ENCODE data around the gene GDNF.
A peak's percentile ranks its signal among the peaks of the same experiment; 100 is the strongest.
"Not testable (repeated sequence)": the region's sequence is repeated elsewhere in the genome, so short reads cannot be mapped to it uniquely, and the experiment has no call there.

Gene GDNF

DNA sequence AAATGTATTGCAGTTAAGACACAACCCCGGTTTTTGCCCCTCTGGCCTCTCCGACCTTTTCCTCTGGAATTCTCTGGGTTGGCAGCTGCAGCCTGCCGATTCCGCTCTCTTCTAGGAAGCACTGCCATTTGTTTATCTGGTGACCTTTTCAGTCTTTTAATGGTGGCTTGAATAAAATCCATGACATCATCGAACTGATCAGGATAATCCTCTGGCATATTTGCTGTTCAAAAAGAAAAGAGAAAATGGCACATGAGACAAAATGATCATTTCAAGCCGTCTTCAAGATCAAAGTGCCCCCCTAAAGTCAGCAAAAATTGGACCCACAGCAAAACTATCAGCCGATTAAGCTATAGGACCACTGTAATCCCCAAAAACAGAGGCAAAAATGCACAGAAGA lies 23.9 kb downstream of the GDNF start:
- no peak for DNase-seq

DNA sequence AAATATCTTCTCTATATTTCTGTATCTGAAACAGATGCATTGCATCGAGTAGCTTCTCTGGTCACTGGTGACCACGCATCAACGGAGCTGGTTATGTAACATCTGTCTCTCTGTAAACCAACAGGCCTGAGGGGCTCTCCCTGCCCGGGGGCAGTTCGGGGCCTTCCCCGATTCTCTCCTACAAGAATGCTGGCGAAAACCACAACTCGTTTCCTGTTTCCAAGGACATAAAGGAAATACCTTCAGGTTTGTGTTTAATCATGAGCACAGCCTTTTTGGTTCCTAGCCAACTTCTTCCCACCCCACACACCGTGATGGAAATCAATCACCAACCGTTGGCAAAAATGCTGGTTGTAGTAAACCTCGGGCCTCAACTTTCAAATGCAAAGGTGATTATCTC lies 25.1 kb downstream of the GDNF start:
- DNase-seq, result no peak

DNA sequence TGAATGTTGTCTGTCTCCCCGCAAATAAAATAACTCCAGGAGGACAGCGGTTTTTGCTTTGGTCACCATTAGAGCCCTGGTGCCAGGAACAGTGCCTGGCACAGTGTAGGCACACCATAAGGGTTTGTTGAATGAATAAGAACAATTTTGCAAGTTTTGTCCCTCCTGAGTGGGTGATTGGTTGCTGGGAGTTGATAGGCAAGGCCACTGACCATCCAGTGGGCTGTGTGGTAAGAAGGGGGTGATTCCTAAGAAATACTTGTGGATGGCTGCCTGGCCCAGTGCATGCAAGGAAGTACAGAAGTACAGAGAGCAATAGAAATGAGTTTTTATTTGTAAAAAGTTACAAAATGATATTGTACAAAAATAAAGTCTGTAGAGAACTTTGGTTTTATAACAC lies 27.5 kb downstream of the GDNF start:
- no peak for DNase-seq

DNA sequence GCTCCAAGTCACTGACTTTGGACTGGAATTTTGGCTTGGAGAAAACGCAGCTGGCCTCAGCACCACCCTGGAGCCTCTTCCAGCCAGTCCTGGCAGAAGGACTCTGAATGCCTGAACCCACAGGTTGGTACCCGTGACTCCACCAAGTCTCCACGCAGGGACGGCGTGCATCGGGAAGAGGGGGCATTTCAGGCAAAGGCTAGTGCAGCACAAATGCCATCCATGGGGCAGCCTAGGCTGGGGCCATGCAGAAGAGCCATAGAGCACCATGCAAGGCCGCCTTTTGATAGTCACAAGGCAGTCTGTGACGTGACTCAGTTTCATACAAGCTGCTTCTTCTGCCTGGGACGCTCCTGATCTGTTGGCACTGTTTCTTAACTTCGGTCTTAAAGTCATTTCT lies 28.0 kb downstream of the GDNF start:
- no peak for DNase-seq

DNA sequence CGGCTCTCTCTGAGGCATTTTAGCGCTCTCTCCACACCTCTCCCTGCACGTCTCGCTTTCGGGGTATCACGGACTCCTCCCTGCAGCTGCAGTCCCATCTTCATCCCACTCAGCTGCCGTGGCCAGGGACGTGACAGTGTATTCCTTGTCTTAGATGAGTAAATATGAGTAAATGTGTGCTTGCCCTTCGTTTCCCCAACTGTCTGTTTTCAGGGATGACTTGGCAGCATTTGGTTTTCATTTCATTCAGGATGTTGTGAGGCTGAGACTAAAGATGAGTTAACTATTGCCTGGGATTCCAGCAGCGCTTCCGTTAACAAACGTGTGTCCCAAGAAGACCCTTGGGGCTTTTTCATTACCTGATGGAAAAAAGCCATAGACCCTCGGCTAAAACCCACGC lies 29.5 kb downstream of the GDNF start:
- DNase-seq, result no peak

DNA sequence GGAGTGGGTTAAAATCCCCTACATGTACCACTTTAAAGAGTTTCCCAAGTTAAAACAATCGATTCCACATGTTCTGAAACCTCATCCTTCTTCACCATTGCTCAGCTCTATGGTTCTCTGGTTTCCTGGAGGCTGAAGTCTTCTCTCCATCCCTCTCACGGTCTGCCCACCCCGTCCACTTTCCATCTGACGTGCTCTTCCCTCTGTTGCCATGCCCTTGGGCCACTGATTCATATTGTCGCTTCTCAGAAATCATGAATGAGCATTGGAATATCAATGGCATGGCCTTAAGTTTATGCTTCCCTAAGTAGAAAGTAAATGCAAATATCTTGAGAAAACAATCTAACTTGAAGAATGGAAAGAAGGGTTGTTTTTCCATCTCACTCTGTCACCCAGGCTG lies 30.9 kb downstream of the GDNF start:
- DNase-seq, result no peak

DNA sequence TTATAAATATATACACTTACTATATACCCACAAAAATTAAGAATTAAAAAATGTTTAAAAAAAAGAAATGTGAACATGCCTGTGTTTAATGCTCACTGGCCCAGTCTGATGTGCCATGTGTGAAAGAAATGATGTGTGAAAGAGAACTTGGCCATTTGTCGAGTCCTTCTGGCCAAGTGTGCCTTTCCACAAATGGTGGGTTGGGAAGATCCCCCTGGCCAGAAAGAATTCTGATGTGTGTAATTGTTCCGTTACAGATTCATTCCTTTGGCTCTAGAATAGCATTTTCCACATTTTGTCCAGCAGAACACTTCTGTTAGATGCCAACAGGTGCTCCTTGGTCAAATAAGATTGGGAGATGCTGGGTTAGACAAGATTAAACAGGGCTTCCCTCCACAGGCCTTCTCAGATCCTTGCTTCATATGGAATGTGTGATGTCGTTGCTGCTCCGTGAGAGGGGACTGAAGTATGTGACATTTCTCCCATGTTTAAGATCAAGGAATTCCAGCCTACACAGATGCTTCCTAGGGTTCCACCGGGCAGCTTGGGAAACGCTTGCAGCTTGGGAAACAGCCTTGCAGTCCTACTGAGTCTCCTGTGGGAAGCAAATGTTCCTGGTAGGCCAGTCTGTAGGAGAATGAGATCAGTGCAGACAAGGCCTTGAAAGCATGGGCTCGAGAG lies 32.1 kb downstream of the GDNF start:
- DNase-seq, result no peak

DNA sequence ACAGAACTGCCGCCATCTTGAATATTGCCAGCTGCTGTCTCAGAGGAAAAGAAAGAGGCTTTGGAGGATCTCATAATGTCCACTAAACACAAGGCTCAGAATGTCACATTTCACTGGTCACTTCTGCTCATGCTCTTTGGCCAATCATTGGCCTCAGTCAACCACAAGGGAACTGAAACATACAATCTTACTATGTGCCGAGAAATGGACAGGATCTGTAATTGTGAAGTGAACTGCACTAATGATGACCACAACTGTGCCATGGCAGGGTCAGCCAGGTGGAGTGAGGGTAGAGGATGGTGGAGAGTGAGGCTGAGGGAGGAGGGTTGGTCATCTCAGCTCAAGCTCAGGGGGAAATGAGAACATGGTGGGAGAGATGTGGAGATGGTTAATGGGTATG lies 32.8 kb downstream of the GDNF start:
- DNase-seq, result no peak

DNA sequence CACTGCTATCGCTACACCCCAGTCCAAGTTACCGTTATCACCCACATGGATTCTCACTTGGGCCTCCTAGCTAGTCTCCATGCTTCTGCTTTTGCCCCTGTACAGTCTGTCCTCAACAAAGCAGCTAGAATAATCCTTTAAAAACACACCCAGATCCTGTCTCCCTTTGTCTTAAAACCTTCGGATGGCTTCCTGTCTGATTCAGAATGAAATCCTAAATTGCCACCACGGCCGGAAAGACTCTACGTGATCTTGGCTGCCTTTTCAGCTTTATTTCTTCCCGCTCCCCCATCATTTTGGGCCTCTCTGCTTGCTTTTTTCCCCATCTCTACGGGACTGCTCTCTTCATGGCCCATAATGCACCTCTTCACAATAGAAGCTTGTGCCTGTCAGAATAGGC lies 33.4 kb downstream of the GDNF start:
- no peak for DNase-seq

DNA sequence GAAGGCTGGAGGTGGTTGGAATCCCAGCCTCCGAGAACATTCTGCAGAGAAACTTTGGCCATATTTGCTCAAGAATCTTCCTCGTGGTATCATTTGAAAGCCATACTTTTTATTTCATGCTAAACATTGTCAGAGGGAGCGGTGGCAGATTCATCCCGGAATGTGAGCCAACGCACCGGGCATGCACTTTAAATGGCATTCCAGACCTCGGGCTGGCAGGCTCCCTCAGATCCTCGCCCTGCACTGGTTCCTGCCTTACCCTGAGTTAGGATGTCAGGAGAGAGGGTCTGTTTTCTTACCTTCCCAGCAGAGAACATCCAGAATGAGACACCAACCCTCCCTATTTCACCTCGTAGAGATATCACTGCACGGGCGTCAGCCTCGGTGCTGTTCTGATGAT lies 33.8 kb downstream of the GDNF start:
- no peak for DNase-seq

DNA sequence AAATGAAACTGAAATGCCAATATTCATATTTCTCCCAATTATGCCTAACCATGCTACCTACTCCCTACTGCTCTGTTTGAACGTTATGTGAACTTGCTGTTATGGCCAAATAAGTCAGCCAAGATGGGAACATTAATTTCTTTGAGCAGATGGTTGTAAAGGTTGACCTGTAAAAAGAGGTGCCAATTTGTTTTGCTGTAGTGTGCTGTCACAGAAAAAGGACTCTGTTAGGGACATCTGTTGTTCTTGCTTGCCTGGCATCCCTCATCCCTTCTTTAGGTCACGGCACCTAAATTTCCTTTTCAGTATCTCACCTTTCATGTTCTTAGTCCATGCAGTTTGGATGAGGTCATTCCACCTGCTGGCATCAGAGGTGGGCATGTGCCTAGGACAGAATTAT lies 35.4 kb downstream of the GDNF start:
- no peak for DNase-seq

DNA sequence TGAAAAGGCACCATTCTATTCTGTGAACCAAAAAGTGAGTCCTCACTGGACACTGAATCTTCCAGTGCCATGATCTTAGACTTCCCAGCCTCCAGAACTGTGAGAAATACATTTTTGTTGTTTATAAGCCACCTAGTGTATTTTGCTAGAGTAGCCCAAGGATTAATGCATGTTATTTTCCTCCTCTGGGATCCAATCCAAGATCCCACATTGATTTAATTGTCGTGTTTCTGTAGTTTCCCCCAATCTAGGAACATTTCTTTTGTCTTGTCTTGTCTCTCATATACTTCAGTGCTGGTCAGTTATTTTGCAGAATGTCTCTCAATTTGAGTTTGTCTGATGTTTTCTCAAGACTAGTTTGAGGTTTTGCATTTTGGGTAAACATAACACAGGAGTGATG lies 36.4 kb downstream of the GDNF start:
- no peak for DNase-seq

DNA sequence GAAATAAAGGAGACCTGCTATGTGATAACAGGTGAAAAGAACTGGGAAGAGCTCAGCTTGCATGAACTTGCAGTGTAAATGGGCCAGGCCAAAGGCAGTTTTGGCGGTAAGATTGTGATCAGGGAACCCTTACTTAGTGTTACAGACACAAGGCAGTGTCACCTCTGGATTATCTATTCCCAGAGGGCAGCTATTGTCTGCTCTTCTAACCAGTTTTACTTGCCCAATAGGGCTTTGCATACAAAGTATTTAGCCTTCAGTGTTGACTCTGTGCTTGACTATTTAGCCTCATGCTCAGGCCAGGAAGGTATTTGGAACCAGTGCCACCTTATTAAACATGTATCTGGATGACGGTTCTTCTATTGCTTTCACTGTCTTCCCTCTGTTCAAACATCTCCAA lies 38.3 kb downstream of the GDNF start:
- no peak for DNase-seq

DNA sequence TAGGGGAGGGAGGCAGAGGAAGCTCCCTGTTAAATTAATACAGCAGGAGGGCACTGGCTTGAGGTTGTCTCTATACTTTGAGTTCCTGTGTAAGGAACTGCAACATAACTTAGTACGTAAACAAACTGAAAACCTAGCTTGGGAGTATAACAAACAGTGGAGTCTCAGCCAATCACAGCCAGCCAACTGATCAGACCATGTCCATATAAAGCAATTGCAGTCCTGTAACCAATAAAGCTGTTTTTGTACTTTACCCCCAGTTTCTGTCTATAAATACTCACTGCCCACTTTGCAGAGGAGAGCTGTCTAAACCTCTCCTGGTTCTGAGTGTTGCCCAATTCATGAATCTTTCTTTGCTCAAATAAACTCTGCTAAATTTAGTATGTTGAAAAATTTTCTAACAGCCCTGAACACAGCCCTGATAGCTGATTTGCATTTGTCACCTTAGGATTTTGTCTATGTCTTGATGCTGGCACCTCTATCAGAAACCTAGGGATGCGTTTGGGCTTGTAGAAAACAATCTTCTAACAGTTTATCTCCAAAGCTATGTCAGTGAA lies 39.9 kb downstream of the GDNF start:
- peak in 1 of 2 donors; percentile 1 for DNase-seq

DNA sequence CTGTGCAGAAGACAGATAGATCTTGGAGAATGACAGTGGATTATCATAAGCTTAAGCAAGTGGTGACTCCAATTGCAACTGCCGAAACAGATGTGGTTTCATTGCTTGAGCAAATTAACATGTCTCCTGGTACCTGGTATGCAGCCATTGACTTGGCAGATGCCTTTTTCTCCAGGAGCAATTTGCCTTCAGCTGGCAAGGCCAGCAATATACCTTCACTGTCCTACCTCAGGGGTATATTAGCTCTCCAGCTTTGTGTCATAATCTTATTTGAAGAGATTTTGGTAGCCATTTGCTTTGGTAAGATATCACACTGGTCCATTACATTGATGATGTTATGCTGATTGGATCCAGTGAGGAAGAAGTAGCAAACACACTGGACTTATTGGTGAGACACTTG lies 43.4 kb downstream of the GDNF start:
- not testable (repeated sequence) for DNase-seq

DNA sequence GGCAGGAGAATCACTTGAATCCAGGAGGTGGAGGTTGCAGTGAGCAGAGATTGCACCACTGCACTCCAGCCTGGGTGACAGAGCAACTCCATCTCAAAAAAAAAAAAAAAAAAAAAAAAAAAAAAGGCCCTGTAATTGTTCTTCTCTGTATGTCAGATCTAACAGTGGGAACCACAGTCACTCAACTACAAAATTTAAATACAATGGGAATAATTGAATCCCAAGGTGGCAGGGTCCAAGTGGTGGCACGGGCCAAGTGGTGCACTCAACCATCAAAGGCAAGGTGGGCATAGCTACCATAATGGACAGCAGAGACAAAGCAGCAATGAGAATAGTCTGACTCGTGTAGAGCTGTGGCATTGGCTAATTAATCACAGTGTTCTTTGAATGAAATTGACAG lies 44.5 kb downstream of the GDNF start:
- DNase-seq, result not testable (repeated sequence)

DNA sequence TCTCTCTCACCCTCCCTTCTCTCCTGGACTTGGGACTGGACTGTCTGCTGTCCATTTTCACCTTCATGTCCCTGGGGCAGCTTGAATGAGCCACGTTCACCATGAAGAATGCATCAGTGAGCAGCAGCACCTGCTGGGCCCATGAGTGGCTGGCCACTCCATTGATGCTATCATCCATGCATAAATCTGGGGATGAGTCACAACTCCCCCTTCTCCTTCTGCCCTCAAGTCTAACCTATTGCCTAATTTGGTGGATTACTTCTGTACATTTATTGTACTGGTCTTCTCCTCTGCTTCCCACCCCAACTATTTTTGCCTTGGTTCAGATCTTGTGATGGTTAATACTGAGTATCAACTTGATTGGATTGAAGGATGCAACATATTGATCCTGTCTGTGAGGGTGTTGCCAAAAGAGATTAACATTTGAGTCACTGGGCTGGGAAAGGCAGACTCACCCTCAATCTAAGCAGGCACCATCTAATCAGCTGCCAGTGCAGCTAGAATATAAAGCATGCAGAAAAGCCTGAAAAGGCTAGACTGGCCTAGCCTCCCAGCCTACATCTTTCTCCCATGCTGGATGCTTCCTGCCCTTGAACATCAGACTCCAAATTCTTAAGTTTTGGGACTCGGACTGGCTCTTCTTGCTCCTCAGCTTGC lies 46.7 kb downstream of the GDNF start:
- peak; percentile 7 to 39 for DNase-seq

DNA sequence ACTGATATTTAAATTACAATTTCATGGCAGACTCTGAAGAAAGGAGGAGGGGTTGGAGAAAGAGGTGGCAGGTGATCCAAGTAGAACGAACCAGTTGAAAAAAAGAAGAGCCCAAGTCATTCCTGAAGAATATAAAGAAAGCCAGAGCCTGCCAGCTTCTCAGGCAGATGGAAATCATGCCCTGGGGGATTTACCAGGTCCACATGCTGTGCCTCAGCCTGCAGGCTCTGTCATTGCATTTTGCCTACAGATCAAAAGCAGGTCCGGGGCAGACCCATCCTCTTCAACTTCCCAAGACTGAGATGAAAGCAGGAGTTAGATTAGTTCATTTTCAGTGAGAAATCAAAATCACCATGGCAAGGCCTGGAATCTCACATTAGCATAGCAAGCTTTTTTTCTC lies 48.5 kb downstream of the GDNF start:
- no peak for DNase-seq

DNA sequence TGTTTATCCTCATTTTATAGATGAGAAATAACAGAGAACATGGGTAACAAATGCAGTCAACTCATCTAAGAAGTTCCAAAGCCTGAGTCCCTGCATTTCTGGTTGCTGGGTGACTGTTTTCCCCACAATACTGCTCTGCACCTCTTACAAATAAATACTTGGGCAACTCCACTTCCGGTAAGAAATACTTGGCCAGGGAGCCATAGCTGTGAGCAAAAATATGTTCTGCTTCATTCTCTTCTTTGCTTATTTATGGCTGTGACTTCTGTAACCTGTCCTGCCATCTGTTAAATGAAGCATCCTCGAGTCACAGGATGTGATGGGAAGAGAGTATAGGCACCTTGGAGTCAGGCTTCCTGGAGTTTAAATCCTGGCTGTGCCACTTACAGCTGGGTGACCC lies 49.9 kb downstream of the GDNF start:
- DNase-seq, result no peak

DNA sequence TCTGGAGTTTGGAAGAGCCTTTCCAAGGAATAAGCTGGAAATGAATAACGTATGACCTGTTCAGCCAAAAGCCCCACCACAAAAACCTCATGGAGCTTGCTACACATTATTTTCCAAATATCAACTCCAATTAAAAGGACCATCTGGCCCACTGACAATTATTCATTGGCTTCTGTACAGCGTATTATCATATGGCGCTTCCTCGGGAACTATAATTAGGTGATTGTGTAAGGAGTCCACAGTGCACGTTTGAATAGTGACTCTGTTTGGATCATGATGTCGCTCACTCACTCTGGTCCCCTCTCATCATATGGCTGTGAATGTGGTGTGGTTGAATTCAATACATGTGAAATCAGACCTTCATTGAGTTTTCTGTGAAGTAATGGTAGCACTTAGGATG lies 52.1 kb downstream of the GDNF start:
- DNase-seq, result no peak

DNA sequence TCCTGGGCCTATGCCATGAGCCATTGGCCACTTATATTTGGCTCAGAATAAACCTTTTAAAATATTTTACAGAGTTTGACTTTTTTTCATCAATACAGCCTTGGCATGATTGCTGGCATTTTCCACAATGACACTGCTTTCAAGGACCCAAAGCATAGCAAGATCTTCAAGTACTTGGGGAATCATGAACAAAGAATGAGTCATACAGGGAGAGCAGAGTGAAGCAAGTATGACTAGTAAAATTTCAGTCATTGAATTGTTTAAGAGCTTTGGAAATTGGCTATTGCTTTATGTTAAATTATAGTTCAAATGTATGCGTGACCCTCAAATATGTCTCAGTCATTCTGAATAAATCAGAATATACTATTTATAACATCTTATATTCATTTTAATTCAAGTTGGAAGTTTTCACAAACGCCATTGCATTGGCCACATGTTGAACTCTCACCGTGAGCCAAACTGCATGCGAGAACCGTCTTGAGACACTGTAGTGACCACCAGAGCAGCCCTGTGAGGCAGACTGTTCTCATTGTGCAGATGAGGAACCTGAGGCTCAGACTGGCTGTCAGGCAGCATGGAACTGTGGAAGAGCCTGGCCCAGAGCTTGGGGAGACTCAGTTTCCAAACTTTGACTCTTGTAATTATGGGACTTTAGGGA lies 52.9 kb downstream of the GDNF start:
- DNase-seq, result peak in 1 of 2 donors; percentile 0

DNA sequence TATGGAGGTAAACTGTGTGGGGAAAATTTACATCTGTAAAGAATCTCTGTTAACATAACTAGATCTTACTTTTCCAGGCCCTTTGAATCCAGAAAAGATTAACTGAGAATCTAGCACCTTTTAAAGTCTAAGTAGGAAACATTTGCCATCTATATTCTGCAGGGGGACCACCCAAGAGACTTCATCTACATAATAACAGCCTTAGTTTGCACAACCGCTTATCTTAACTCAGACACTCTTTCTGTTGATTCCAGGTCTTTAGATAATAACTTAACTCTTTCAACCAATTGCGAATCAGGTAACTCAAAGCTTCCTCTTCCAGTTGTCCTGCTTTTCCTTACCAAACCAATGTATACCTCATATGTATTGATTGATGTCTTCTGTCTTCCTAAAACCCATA lies 53.4 kb downstream of the GDNF start:
- no peak for DNase-seq

DNA sequence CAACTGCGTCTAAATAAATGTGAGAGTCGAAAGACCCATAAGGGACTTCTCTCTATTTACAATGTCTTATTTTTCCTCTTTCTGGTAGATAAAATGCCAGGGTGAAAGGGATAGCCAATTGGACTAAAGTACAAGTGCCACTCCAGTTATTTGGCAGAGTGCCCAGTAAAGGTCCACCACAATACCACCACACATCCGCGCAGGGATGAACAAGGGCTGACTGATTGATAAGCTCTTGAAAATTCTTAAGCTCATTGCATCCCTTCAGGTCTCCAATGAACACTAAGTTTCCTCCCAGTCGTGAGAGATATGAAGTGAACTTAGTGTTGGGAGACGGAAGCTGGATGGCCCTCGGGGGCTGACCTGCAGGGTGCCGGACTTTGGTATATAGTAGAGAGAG lies 58.4 kb downstream of the GDNF start:
- not testable (repeated sequence) for DNase-seq

DNA sequence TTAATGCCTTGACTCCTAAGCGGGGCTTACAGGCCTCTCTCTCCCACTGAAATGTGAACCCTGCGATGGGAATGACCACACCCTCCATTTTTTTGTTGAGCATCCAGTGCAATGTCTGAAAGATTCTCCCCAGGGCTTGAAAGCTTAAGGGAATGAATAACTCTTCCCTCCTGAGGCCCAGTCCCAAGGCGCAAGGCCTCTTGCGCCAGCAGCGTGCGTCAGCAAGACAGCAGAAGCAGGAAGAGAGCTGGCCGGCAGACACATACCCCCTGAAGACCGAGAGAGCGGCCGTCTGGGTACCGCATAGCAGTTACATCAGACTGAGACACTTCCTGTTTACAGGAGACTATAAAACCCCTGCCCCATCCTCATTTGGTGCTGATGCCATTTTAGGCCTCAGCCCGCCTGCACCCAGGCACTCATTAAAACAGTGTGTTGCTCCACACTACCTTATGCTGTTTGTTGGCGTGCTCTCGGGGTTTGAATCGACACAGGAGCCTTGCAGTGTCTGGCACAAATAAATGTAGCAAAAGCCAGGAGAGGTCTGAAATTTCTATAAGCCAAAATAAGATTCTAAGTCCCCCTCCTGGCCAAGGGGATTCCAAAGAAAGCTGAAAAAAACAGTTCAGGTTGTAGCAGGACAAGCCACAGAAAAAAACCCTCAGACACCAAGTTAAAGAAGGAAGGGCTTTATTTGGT lies 62.3 kb downstream of the GDNF start:
- no peak for DNase-seq

Measured in inflammatory macrophage treated with lipopolysaccharide for 1 hour (primary cell).